HG03432 (cell line): ENCODE measurements around the gene GRHL3.

Experiments used
- ATAC-seq: cut with Tn5 transposase; IDR thresholded peaks from one replicate; pipeline ENCODE4 v1.9.1; 2021; ENCODE audit warnings: mild to moderate bottlenecking, moderate library complexity; ENCODE audit not compliant: unreplicated experiment

GRHL3 gene

GRCh38 chr1:24391882-24392603, 72.9 kb downstream of the GRHL3 start:
- peak; percentile 70 for ATAC-seq

GRCh38 chr1:24392604-24392946, 73.4 kb downstream of the GRHL3 start:
- ATAC-seq, result no peak

- no peak for ATAC-seq
Measured at GRCh38 chr1:24392982-24393650, 74.0 kb downstream of the GRHL3 start.

- no peak for ATAC-seq
Measured at GRCh38 chr1:24393892-24394291, 74.7 kb downstream of the GRHL3 start.

GRCh38 chr1:24400065-24400464, 80.9 kb downstream of the GRHL3 start:
- no peak for ATAC-seq

- no peak for ATAC-seq
Measured at GRCh38 chr1:24403806-24404205, 84.6 kb downstream of the GRHL3 start.
